Measurements from ENCODE around the gene SEMA4B.

The SEMA4B gene

DNA sequence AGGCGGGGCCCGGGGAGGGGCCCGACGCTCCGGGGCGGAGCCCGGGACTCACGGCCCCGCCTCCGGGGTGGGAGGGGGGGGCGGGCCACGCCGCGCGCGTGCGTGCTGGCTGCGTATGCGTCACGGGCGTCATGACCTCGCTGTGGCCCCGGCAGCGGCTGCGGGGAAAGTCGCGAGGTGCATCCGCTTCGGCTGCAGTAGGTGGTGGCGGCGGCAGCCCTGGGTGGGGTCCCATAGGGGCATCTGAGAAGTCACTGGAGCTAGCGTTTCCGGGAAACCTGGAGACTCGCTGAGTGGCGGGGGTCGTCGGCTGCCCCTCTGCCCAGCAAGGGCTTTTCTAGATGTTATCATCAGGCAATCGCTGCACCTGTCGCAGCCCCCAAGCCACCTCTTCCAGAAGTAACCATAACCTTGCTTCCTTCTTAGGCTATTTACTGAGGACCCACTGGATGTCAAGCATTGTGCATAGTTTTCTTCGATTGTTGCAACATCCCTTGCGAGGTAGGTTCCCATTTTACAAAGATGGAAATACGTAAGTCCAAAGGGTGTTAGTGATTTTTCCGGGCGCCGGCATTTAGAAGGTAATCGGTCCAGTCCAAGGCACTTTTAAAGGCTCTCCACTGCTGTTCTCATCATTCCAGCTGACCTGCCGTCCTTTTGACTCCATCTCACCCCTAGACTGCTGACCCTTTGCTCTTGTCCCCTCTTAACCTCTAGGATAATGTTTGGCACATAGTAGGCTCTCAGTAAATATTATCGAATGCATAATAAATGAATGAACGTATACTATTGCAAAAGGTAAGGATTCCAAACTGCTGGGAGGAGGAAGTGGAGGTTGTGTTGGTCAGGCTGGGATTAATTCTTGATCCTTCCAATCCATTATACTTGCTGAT lies 33.2 kb downstream of the SEMA4B start, which contains the start of gene GDPGP1:
Gene GDPGP1 (plus strand): TSS at position 114 of the 893 bp plus-strand sequence. CDS start 6,700 bp downstream, outside the sequence.
- Histone ChIP-seq H2AFZ (ENCODE audit: low read depth, low read length, severe bottlenecking) (peak within 1 kb of the TSS; percentile 62), H3K36me3 (ENCODE audit: low read length) (no peaks in the 10 kb centered on the region), H3K9me3 (ENCODE audit: insufficient read depth, low read length) (no peaks in the 10 kb centered on the region), H3K9me2 (replicated peaks; ENCODE audit: insufficient read depth, low read length) (no peaks in the 10 kb centered on the region), H3K4me2 (ENCODE audit: low read depth, low read length, poor library complexity, severe bottlenecking) (peak within 1 kb of the TSS; percentile 76), H3K27me3 (ENCODE audit: low read length) (no peaks in the 10 kb centered on the region), H3K4me3 (ENCODE audit: insufficient read depth, low read length, poor library complexity, severe bottlenecking) (peak within 1 kb of the TSS; percentile 76), H4K20me1 (ENCODE audit: low read depth, low read length) (no peaks in the 10 kb centered on the region), H3K9ac (ENCODE audit: low read length) (peak within 1 kb of the TSS; percentile 69), H3F3A (ENCODE audit: insufficient read depth) (no peaks in the 10 kb centered on the region; the same call in 1 of the 2 replicates), H3K27ac (ENCODE audit: low read depth, low read length) (peak within 1 kb of the TSS; percentile 36), H3K79me2 (ENCODE audit: insufficient read depth, low read length) (no peaks in the 10 kb centered on the region)
- no peak for TF ChIP-seq EZH2phosphoT487 (conservative IDR thresholded peaks at IDR 0.05; ENCODE audit: low read length)
- TF ChIP-seq, protein P1, sequence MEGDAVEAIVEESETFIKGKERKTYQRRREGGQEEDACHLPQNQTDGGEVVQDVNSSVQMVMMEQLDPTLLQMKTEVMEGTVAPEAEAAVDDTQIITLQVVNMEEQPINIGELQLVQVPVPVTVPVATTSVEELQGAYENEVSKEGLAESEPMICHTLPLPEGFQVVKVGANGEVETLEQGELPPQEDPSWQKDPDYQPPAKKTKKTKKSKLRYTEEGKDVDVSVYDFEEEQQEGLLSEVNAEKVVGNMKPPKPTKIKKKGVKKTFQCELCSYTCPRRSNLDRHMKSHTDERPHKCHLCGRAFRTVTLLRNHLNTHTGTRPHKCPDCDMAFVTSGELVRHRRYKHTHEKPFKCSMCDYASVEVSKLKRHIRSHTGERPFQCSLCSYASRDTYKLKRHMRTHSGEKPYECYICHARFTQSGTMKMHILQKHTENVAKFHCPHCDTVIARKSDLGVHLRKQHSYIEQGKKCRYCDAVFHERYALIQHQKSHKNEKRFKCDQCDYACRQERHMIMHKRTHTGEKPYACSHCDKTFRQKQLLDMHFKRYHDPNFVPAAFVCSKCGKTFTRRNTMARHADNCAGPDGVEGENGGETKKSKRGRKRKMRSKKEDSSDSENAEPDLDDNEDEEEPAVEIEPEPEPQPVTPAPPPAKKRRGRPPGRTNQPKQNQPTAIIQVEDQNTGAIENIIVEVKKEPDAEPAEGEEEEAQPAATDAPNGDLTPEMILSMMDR (IDR thresholded peaks at IDR 0.05; ENCODE audit: insufficient read depth, low read length, poor library complexity, severe bottlenecking), result no peak

DNA sequence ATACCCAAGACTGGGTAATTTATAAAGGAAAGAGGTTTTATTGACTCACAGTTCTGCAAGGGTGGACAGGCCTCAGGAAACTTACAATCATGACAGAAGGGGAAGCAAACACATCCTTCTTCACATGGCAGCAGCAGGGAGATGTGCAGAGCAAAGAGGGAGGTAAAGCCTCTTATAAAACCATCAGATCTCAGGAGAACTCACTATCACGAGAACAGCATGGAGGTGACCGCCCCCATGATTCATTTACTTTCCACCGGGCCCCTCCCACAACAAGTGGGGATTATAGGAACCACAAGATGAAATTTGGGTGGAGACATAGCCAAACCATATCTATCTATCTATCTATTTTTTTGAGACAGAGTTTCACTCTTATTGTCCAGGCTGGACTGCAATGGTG lies 38.2 kb downstream of the SEMA4B start:
- no peak for TF ChIP-seq EZH2phosphoT487 (conservative IDR thresholded peaks at IDR 0.05; ENCODE audit: low read length)
- TF ChIP-seq, protein P1 (IDR thresholded peaks at IDR 0.05; ENCODE audit: insufficient read depth, low read length, poor library complexity, severe bottlenecking), result no peak
- H3K27ac ChIP-seq (ENCODE audit: low read depth, low read length), result no peak overlapping the region
- H3K27me3 ChIP-seq (ENCODE audit: low read length), result no peaks in the 10 kb centered on the region
- no peak overlapping the region for H3K4me2 ChIP-seq (ENCODE audit: low read depth, low read length, poor library complexity, severe bottlenecking)
- H3K79me2 ChIP-seq (ENCODE audit: insufficient read depth, low read length), result no peaks in the 10 kb centered on the region
- no peaks in the 10 kb centered on the region for H3K9me2 ChIP-seq (replicated peaks; ENCODE audit: insufficient read depth, low read length)
- no peaks in the 10 kb centered on the region for H3K36me3 ChIP-seq (ENCODE audit: low read length)
- no peak overlapping the region for H3K4me3 ChIP-seq (ENCODE audit: insufficient read depth, low read length, poor library complexity, severe bottlenecking)
- no peaks in the 10 kb centered on the region; the same call in 1 of the 2 replicates for H3F3A ChIP-seq (ENCODE audit: insufficient read depth)
- no peaks in the 10 kb centered on the region for H4K20me1 ChIP-seq (ENCODE audit: low read depth, low read length)
- H3K9ac ChIP-seq (ENCODE audit: low read length), result no peak overlapping the region
- no peaks in the 10 kb centered on the region for H3K9me3 ChIP-seq (ENCODE audit: insufficient read depth, low read length)
- no peak overlapping the region for H2AFZ ChIP-seq (ENCODE audit: low read depth, low read length, severe bottlenecking)

GRCh38 chr15:90240856-90241255 lies 39.7 kb downstream of the SEMA4B start:
- Histone ChIP-seq H3K79me2 (ENCODE audit: insufficient read depth, low read length) (no peaks in the 10 kb centered on the region), H3K9ac (ENCODE audit: low read length) (no peak overlapping the region), H3K27me3 (ENCODE audit: low read length) (no peaks in the 10 kb centered on the region), H3F3A (ENCODE audit: insufficient read depth) (no peaks in the 10 kb centered on the region), H3K4me3 (ENCODE audit: insufficient read depth, low read length, poor library complexity, severe bottlenecking) (no peak overlapping the region), H3K4me2 (ENCODE audit: low read depth, low read length, poor library complexity, severe bottlenecking) (no peak overlapping the region), H3K36me3 (ENCODE audit: low read length) (no peaks in the 10 kb centered on the region), H4K20me1 (ENCODE audit: low read depth, low read length) (no peaks in the 10 kb centered on the region), H3K9me2 (replicated peaks; ENCODE audit: insufficient read depth, low read length) (no peaks in the 10 kb centered on the region), H2AFZ (ENCODE audit: low read depth, low read length, severe bottlenecking) (no peak overlapping the region), H3K9me3 (ENCODE audit: insufficient read depth, low read length) (no peaks in the 10 kb centered on the region), H3K27ac (ENCODE audit: low read depth, low read length) (no peak overlapping the region)
- TF ChIP-seq, protein P1 (IDR thresholded peaks at IDR 0.05; ENCODE audit: insufficient read depth, low read length, poor library complexity, severe bottlenecking), result no peak
- TF ChIP-seq EZH2phosphoT487 (conservative IDR thresholded peaks at IDR 0.05; ENCODE audit: low read length), result no peak
